SK-N-SH (cell line): ENCODE measurements around the gene G6PD.

Source experiments
- CTCF ChIP-seq: fragments of 200-600 bp; sonication (generic); IDR thresholded peaks from 2 replicates; pipeline ENCODE4 v1.6.1; 2017; ENCODE audit warnings: antibody characterized with exemption, mild to moderate bottlenecking, moderate library complexity
- EP300 ChIP-seq, 2 experiments: IDR thresholded peaks; 2 replicates each; pipeline versions ENCODE4 v1.4.0 to v1.6.1; 2012; ENCODE audit warnings: borderline replicate concordance in 1 of 2, low read depth in 1 of 2, low read length in 1 of 2
- POLR2AphosphoS5 ChIP-seq: IDR thresholded peaks from 2 replicates; pipeline ENCODE4 v1.6.1; 2012; ENCODE audit warnings: low read depth, low read length
- TAF1 ChIP-seq: IDR thresholded peaks from 2 replicates; pipeline ENCODE4 v1.6.1; 2012; ENCODE audit warnings: low read depth, mild to moderate bottlenecking, low read length, moderate library complexity, borderline replicate concordance
- TEAD4 ChIP-seq: IDR thresholded peaks from 2 replicates; pipeline ENCODE4 v1.4.0; 2012; ENCODE audit warnings: mild to moderate bottlenecking, borderline replicate concordance; ENCODE audit not compliant: insufficient read depth
- USF2 ChIP-seq: fragments of 150-350 bp; IDR thresholded peaks from 2 replicates; pipeline ENCODE4 v1.6.1; 2017; ENCODE audit warnings: antibody characterized with exemption, low read length, low read depth, borderline replicate concordance
- YY1 ChIP-seq: IDR thresholded peaks from 2 replicates; pipeline ENCODE4 v1.4.0; 2012; ENCODE audit warnings: low read depth, mild to moderate bottlenecking
- TF ChIP-seq, protein P1 (sequence below): IDR thresholded peaks from 2 replicates; pipeline ENCODE4 v1.4.0; 2012; ENCODE audit warnings: low read depth

- TF ChIP-seq CTCF (no peak), POLR2AphosphoS5 (no peak), EP300 (IDR thresholded peaks at IDR 0.05; ENCODE audit: borderline replicate concordance in 1 of 2, low read depth in 1 of 2, low read length in 1 of 2) (no peak), USF2 (no peak), TEAD4 (no peak), YY1 (no peak), TAF1 (no peak)
- TF ChIP-seq, protein P1, sequence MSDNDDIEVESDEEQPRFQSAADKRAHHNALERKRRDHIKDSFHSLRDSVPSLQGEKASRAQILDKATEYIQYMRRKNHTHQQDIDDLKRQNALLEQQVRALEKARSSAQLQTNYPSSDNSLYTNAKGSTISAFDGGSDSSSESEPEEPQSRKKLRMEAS: no peak
Measured at GRCh38 chrX:154485150-154486051, 61.2 kb downstream of the G6PD start.
